HCT116 (cell line): ENCODE data around the gene SMIM21. TPM values are rescaled to one million over a fixed set of nuclear protein-coding genes. Genes with fewer than 3 reads are reported as not detected.

Experiments used
- ATAC-seq: fragments of 200-7000 bp; cut with Tn5 transposase; 2 replicates; pipeline ENCODE4 v1.9.1; 2020; ENCODE audit warnings: mild to moderate bottlenecking, moderate library complexity
- BruUV-seq: library from RNA; stranded (reverse); fragments of 400-500 nt; replicated peaks from 2 replicates; lab custom pipeline; 2021; lab: Mats Ljungman, UMichigan
- CTCF ChIA-PET: fragments of 300-600 bp; sonication (Branson Sonifier 250); formaldehyde crosslinking; loops from one replicate; lab custom pipeline; 2021; ENCODE audit warnings: antibody characterized with exemption; lab: Charles Lee
- POLR2A ChIA-PET: fragments of 300-600, 350-600 bp; sonication (Branson Sonifier 250); formaldehyde crosslinking; loops from one replicate; lab custom pipeline; 2021; ENCODE audit warnings: antibody characterized with exemption; lab: Charles Lee
- RAD21 ChIA-PET, 2 experiments: fragments of 300-600 bp; sonication (Branson Sonifier 250); formaldehyde crosslinking; loops; one replicate each; lab custom pipeline; 2023; ENCODE audit warnings: low total read pairs in 2 of 2; ENCODE audit not compliant: uncharacterized antibody in 2 of 2, unreplicated experiment in 2 of 2, low non-redundant PET in 1 of 2; lab: Charles Lee
- DNase-seq: peaks from one replicate; pipeline ENCODE4 v3.0.0-alpha.2; 2010; ENCODE audit warnings: low read depth, low spot score
- H2AFZ ChIP-seq: fragments of 200-600 bp; shearing (Covaris generic), sonication (generic); 2 replicates; pipeline ENCODE4 v1.6.1; 2017; ENCODE audit warnings: low read depth, mixed run types, mixed read lengths, antibody characterized with exemption, low read length; ENCODE audit not compliant: poor library complexity, severe bottlenecking
- H3K27ac ChIP-seq: 2 replicates; pipeline ENCODE4 v1.5.1; 2012; ENCODE audit warnings: low read depth, low read length
- H3K27me3 ChIP-seq: fragments of 200-600 bp; sonication (generic); 2 replicates; pipeline ENCODE4 v1.6.1; 2016; ENCODE audit warnings: mixed run types, low read length, mixed read lengths; ENCODE audit not compliant: insufficient read depth
- H3K36me3 ChIP-seq, 2 experiments: fragments of 200-500 bp in 1 of 2; fragments of 200-600 bp in 1 of 2; sonication (Bioruptor generic) in 1 of 2; sonication (generic) in 1 of 2; 2 replicates each; pipeline versions ENCODE4 v1.5.1 to v1.6.1; 2014 to 2016; ENCODE audit warnings: low read length in 2 of 2, inconsistent platforms in 1 of 2, mixed read lengths in 1 of 2, mixed run types in 1 of 2; ENCODE audit not compliant: insufficient read depth in 2 of 2, control insufficient read depth in 1 of 2
- H3K4me1 ChIP-seq, 2 experiments: fragments of 200-600 bp in 1 of 2; sonication (generic) in 1 of 2; 2 replicates each; pipeline versions ENCODE4 v1.5.1 to v1.6.1; 2012 to 2017; ENCODE audit warnings: low read length in 2 of 2, inconsistent platforms in 1 of 2, mild to moderate bottlenecking in 1 of 2, mixed read lengths in 1 of 2, mixed run types in 1 of 2, moderate library complexity in 1 of 2; ENCODE audit not compliant: insufficient read depth in 2 of 2, control insufficient read depth in 1 of 2
- H3K4me2 ChIP-seq: fragments of 200-600 bp; sonication (generic); 2 replicates; pipeline ENCODE4 v1.6.1; 2017; ENCODE audit warnings: mixed run types, low read length, mixed read lengths
- H3K4me3 ChIP-seq, 2 experiments: fragments of 200-600 bp in 1 of 2; sonication (generic) in 1 of 2; replicated peaks in 1 of 2; 2 replicates each; pipeline ENCODE4 v1.5.1; 2011 to 2016; ENCODE audit warnings: low read length in 2 of 2, control low read depth in 1 of 2, low read depth in 1 of 2, mild to moderate bottlenecking in 1 of 2, mixed read lengths in 1 of 2, mixed run types in 1 of 2
- H3K79me2 ChIP-seq: fragments of 200-600 bp; sonication (generic); 2 replicates; pipeline ENCODE4 v1.6.1; 2017; ENCODE audit warnings: mild to moderate bottlenecking, mixed run types, low read length, moderate library complexity, mixed read lengths; ENCODE audit not compliant: insufficient read depth
- H3K9ac ChIP-seq: fragments of 200-600 bp; sonication (generic); 2 replicates; pipeline ENCODE4 v1.6.1; 2016; ENCODE audit warnings: low read length, mixed read lengths
- H3K9me2 ChIP-seq: fragments of 200-600 bp; sonication (generic), shearing (Covaris generic); 2 replicates; pipeline ENCODE4 v1.6.1; 2017; ENCODE audit warnings: mixed run types, mild to moderate bottlenecking, moderate library complexity; ENCODE audit not compliant: insufficient read depth
- H3K9me3 ChIP-seq, 2 experiments: fragments of 200-500 bp in 1 of 2; fragments of 200-600 bp in 1 of 2; sonication (Bioruptor generic) in 1 of 2; sonication (generic) in 1 of 2; 2 replicates each; pipeline ENCODE4 v1.6.1; 2014 to 2017; ENCODE audit warnings: low read length in 2 of 2, mixed read lengths in 2 of 2, inconsistent platforms in 1 of 2, low read depth in 1 of 2, mild to moderate bottlenecking in 1 of 2, mixed run types in 1 of 2, moderate library complexity in 1 of 2; ENCODE audit not compliant: control insufficient read depth in 1 of 2, insufficient read depth in 1 of 2
- H4K20me1 ChIP-seq: fragments of 200-600 bp; sonication (generic), shearing (Covaris generic); 2 replicates; pipeline ENCODE4 v1.6.1; 2017; ENCODE audit warnings: mixed run types, mild to moderate bottlenecking, moderate library complexity; ENCODE audit not compliant: insufficient read depth
- CTCF ChIP-seq, 3 experiments: fragments of 200-600 bp in 1 of 3; sonication (generic) in 1 of 3; IDR thresholded peaks in 2 of 3; conservative IDR thresholded peaks in 1 of 3; 2 replicates each; pipeline ENCODE4 v1.5.1; 2012 to 2017; ENCODE audit warnings: low read depth in 2 of 3, low read length in 2 of 3, antibody characterized with exemption in 1 of 3, borderline replicate concordance in 1 of 3, control low read depth in 1 of 3, mild to moderate bottlenecking in 1 of 3, mixed read lengths in 1 of 3, mixed run types in 1 of 3, moderate library complexity in 1 of 3; ENCODE audit not compliant: insufficient read depth in 1 of 3
- EGR1 ChIP-seq: IDR thresholded peaks from 2 replicates; pipeline ENCODE4 v1.6.1; 2012; ENCODE audit warnings: low read depth
- ELF1 ChIP-seq: IDR thresholded peaks from 2 replicates; pipeline ENCODE4 v1.6.1; 2012; ENCODE audit warnings: low read depth, borderline replicate concordance
- EZH2 ChIP-seq: fragments of 200-600 bp; sonication (generic); IDR thresholded peaks from 2 replicates; pipeline ENCODE4 v1.6.1; 2017; ENCODE audit warnings: antibody characterized with exemption, mixed run types
- EZH2phosphoT487 ChIP-seq: fragments of 200-600 bp; IDR thresholded peaks from 2 replicates; pipeline ENCODE4 v1.6.1; 2018; ENCODE audit warnings: antibody characterized with exemption, borderline replicate concordance
- FOSL1 ChIP-seq: IDR thresholded peaks from 2 replicates; pipeline ENCODE4 v1.6.1; 2012; ENCODE audit warnings: low read depth
- JUND ChIP-seq: IDR thresholded peaks from 2 replicates; pipeline ENCODE4 v1.6.1; 2012
- MAX ChIP-seq: IDR thresholded peaks from 2 replicates; pipeline ENCODE4 v1.6.1; 2012
- POLR2AphosphoS5 ChIP-seq: IDR thresholded peaks from 2 replicates; pipeline ENCODE4 v1.6.1; 2011; ENCODE audit warnings: mild to moderate bottlenecking, low read depth, low read length, moderate library complexity
- RAD21 ChIP-seq: IDR thresholded peaks from 2 replicates; pipeline ENCODE4 v1.6.1; 2012; ENCODE audit warnings: low read depth, mild to moderate bottlenecking
- REST ChIP-seq: IDR thresholded peaks from 2 replicates; pipeline ENCODE4 v1.6.1; 2012; ENCODE audit warnings: low read depth
- SRF ChIP-seq: IDR thresholded peaks from 2 replicates; pipeline ENCODE4 v1.6.1; 2012; ENCODE audit warnings: low read depth
- TCF7L2 ChIP-seq: IDR thresholded peaks from 2 replicates; pipeline ENCODE4 v1.7.0; 2011; ENCODE audit warnings: borderline replicate concordance, inconsistent platforms; ENCODE audit not compliant: insufficient read depth, insufficient read length; ENCODE audit errors: extremely low read depth
- YY1 ChIP-seq: IDR thresholded peaks from 2 replicates; pipeline ENCODE4 v1.6.1; 2011; ENCODE audit warnings: low read length, low read depth, moderate library complexity, mild to moderate bottlenecking; ENCODE audit not compliant: insufficient replicate concordance; ENCODE audit errors: extremely low read depth
- ZNF274 ChIP-seq: fragments of 200-500 bp; sonication (Bioruptor generic); IDR thresholded peaks from 2 replicates; pipeline ENCODE4 v1.6.1; 2014; ENCODE audit warnings: mild to moderate bottlenecking, low read depth, low read length, inconsistent platforms
- intact Hi-C: fragments of 100-400 bp; cut with micrococcal nuclease; formaldehyde crosslinking; loops from 2 replicates; pipeline ENCODE4 v1.10.0; 2022
- total RNA-seq: library from RNA; stranded (reverse); gene quantifications from one replicate; pipeline ENCODE4 v1.2.1, GENCODE V29; 2021; ENCODE audit not compliant: unreplicated experiment

SMIM21 gene
- total RNA-seq, 1 experiment from 2014 or later = not detected

GRCh38 chr18:75410611-75411010 lies 16.9 kb downstream of the SMIM21 start:
- DNase-seq (no peak), ATAC-seq (no peak)
- Histone ChIP-seq H3K79me2 (no peaks in the 10 kb centered on the region), H3K36me3 (no peaks in the 10 kb centered on the region), H3K27ac (no peak overlapping the region), H3K9ac (no peak overlapping the region), H3K4me1 (peaks cover 14 to 25% of the 10 kb centered on the region in 2 experiments), H3K9me2 (no peaks in the 10 kb centered on the region), H4K20me1 (no peaks in the 10 kb centered on the region), H3K27me3 (peaks cover 31% of the 10 kb centered on the region; the same call in 1 of the 2 replicates), H2AFZ (no peak overlapping the region), H3K4me2 (no peak overlapping the region), H3K4me3 (no peak overlapping the region), H3K9me3 (no peaks in the 10 kb centered on the region)
- TF ChIP-seq FOSL1 = no peak
- TF ChIP-seq SRF = no peak
- no peak for TF ChIP-seq YY1
- no peak for TF ChIP-seq CTCF (IDR thresholded peaks at IDR 0.05 in 2 of 3, conservative IDR thresholded peaks at IDR 0.05 in 1 of 3; ENCODE audit: borderline replicate concordance in 1 of 3, insufficient read depth in 1 of 3, low read depth in 2 of 3, low read length in 2 of 3)
- TF ChIP-seq POLR2AphosphoS5 = no peak
- TF ChIP-seq MAX = no peak
- TF ChIP-seq EGR1 = no peak
- no peak for TF ChIP-seq JUND
- intact Hi-C loops = no loop called here
- BruUV-seq = no TSS peak
- ChIA-PET RAD21 (no interaction called here), CTCF (no interaction called here), POLR2A (no interaction called here)

- Histone ChIP-seq H3K9me2 (no peaks in the 10 kb centered on the region), H4K20me1 (no peaks in the 10 kb centered on the region), H3K4me2 (peak overlapping the region; percentile 42; the same call in 1 of the 2 replicates), H3K9ac (no peak overlapping the region), H3K27me3 (peaks cover 31% of the 10 kb centered on the region; the same call in 1 of the 2 replicates), H3K4me1 (peaks cover 14 to 25% of the 10 kb centered on the region in 2 experiments), H2AFZ (no peak overlapping the region), H3K4me3 (no peak overlapping the region), H3K9me3 (no peaks in the 10 kb centered on the region), H3K27ac (no peak overlapping the region), H3K79me2 (no peaks in the 10 kb centered on the region), H3K36me3 (no peaks in the 10 kb centered on the region)
- intact Hi-C loops = loop anchor here (5.0 kb wide), 1 partner anchor 198 kb away; the partner anchor contains the start of gene TSHZ1
- DNase-seq (no peak), ATAC-seq (no peak)
- no TSS peak for BruUV-seq
- POLR2A ChIA-PET = no interaction called here
- CTCF ChIA-PET = no interaction called here
- RAD21 ChIA-PET = no interaction called here
- TF ChIP-seq EGR1 (no peak), EZH2 (no peak), RAD21 (no peak), TCF7L2 (no peak), ZNF274 (no peak), REST (no peak), MAX (no peak), ELF1 (no peak), EZH2phosphoT487 (no peak), YY1 (no peak)
Measured at GRCh38 chr18:75409806-75410205, 17.7 kb downstream of the SMIM21 start.
